Muscle layer of duodenum (tissue), 2 donors: Measurements from ENCODE around the gene PSMD3.
"Not testable (repeated sequence)": the region's sequence is repeated elsewhere in the genome, so short reads cannot be mapped to it uniquely, and the experiment has no call there.

ENCODE experiments used
- H3K27ac ChIP-seq: one replicate; pipeline ENCODE4 v1.7.0; 2013; ENCODE audit warnings: mild to moderate bottlenecking, low read length
- H3K27me3 ChIP-seq: one replicate; pipeline ENCODE4 v1.7.0; 2013; ENCODE audit warnings: low read depth, mild to moderate bottlenecking, control low read depth, low read length
- H3K36me3 ChIP-seq, 2 donors: one replicate each; pipeline ENCODE4 v1.7.0; 2013; ENCODE audit warnings: low read length in 2 of 2, control low read depth in 1 of 2, mild to moderate bottlenecking in 1 of 2; ENCODE audit not compliant: insufficient read depth in 2 of 2, control insufficient read depth in 1 of 2
- H3K4me1 ChIP-seq, 2 donors: one replicate each; pipeline ENCODE4 v1.7.0; 2013; ENCODE audit warnings: low read length in 2 of 2, mild to moderate bottlenecking in 2 of 2, control low read depth in 1 of 2, moderate library complexity in 1 of 2; ENCODE audit not compliant: insufficient read depth in 2 of 2, control insufficient read depth in 1 of 2
- H3K4me3 ChIP-seq, 2 donors: one replicate each; pipeline ENCODE4 v1.7.0; 2013; ENCODE audit warnings: low read length in 2 of 2, low read depth in 1 of 2, mild to moderate bottlenecking in 1 of 2
- H3K9me3 ChIP-seq, 2 donors: one replicate each; pipeline ENCODE4 v1.7.0; 2013; ENCODE audit warnings: low read length in 2 of 2, control low read depth in 1 of 2, mild to moderate bottlenecking in 1 of 2; ENCODE audit not compliant: control insufficient read depth in 1 of 2
- donor health status: healthy.

The PSMD3 gene

DNA sequence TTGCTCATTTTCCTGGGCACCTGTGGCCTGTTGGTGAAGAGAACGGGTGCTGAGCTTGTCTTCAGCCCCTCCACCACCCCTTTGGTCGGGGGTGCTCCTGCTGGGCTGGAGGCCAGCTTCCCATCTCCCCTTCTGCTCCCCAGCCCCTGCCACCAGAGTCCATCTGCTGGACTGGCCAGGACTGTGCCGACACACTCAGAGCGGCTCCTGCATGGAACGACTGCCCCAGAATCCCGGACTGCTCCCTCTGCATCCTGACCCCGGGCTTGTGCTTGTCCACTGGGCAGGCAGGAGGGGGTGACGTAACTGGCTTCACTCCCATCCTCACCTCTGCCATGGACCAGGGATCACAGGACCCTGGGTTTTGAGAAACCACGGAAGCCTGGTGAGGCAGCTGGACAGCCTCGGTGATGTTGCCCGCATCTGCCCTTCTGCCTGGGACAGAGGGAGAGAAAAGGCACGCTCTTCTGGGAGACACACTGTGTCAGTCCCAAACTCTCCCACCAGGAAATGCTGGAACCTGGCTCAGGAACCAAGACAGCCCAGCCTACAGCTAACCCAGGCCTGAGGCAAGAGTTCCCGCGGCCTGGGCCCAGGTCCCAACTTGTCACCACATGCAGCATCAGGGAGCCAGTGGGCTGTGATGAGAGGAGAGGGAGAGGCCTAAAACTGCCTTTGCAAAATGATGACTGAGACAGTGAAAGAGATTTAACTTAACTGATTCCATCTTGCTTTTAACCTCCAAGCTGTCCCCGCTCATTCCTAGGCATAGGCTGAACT lies 33.9 kb upstream of the PSMD3 start:
- H3K36me3 ChIP-seq = no peaks in the 10 kb centered on the region
- no peaks in the 10 kb centered on the region for H3K9me3 ChIP-seq
- H3K4me3 ChIP-seq = no peak overlapping the region
- no peaks in the 10 kb centered on the region for H3K27me3 ChIP-seq
- no peak overlapping the region for H3K27ac ChIP-seq
- no peaks in the 10 kb centered on the region for H3K4me1 ChIP-seq

DNA sequence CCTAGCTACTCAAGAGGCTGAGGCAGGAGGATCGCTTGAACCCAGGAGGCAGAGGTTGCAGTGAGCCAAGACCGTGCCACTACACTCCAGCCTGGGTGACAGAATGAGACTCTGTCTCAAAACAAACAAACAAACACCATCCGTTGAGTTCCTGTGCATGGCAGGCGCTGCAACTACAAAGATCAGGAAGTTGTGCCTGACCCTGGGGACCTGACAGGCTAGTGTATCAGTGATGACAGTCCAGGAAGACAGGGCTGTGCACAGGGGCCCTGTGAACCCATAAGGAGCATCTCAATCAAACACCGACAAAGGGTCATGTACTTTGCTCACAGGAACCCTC lies 32.1 kb upstream of the PSMD3 start:
- not testable (repeated sequence) for H3K27ac ChIP-seq

DNA sequence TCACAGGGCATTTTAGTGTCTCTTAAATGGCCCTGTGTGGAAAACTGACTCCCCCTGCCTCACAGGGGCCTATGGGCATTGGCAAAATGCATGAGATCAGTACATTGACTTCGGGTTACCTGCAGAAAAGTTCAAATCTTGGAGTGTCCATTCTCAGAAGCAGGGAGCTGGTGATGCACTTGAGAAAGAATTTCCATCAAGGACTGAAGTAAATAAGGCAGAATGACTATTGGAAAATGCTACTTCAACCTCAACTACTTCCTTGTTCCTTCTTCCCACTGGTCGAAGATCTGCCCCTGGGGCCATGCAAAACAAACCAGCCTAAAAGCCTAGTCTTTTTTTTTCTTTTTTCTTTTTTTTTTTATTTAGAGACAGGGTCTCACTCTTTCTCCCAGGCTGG lies 31.6 kb upstream of the PSMD3 start:
- Histone ChIP-seq H3K27me3 (no peaks in the 10 kb centered on the region), H3K27ac (no peak overlapping the region), H3K36me3 (no peaks in the 10 kb centered on the region), H3K4me1 (peaks cover 0 to 8% of the 10 kb centered on the region in 2 donors), H3K9me3 (no peaks in the 10 kb centered on the region), H3K4me3 (no peak overlapping the region)

More for the DNA sequence above, 32.1 kb upstream of the PSMD3 start:
- not testable (repeated sequence) for H3K27me3 ChIP-seq, H3K9me3 ChIP-seq, H3K4me3 ChIP-seq, H3K36me3 ChIP-seq, H3K4me1 ChIP-seq

DNA sequence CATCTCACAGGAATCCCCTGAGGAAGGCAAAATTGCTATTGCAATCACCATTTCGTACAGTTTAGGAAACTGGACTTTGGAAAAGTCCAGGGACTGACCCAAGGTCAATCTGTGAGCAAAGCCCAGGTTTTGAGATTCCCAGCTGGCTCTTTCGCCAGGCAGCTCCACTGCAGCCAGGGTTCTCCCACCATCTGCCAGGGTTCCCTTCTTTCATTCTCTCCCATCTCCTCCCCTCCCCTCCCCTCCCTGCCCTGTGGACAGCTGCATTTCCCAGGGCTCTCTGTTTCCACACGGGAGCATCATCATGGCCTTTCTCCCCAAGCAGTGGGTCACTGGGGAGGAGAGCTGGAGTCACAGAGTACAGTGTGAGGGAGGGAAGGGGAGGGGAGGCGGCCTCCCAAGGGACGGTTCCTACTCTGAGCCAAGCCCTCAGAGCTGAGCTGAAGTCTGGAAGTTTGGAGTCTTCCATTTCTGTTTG lies 29.7 kb upstream of the PSMD3 start:
- no peaks in the 10 kb centered on the region for H3K27me3 ChIP-seq
- no peak overlapping the region for H3K27ac ChIP-seq
- no peaks in the 10 kb centered on the region for H3K36me3 ChIP-seq
- no peak overlapping the region for H3K4me3 ChIP-seq
- no peaks in the 10 kb centered on the region for H3K9me3 ChIP-seq
- peaks cover 0 to 8% of the 10 kb centered on the region in 2 donors for H3K4me1 ChIP-seq

DNA sequence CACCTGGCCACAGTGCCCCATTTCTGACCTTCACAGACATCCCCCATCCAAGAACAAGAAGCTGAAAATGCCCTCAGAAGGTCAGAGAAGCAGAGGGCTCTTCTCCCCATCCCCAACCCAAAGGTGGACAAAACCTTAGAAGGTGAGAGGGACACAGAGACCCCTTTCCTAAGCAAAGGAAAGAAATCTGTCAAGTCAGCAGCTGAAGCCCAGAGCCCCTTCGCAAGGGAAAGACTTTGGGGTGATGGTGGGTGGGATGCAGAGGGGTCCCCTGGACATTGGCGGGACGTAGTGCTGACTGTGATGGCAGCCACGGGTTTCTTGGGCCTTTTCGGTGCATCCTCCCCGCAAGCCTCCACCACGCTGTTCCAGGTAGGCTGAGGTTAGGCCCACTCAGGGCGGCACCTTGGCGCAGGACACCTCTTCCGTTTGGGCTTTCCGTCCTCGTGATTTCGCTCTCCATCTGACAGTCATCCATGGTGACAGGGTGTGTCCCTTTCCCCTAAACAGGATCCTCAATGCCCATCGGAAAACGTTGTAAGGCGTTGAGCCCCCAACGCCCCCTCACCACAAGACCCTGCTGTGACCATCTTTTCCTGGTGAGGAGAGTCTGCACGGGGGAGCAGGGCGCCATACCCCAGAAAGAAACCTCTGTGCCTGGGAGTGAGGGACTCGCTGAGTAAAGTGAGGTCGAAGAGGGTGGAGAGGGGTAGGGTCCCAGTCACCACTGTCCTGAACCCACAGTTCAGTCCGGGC lies 28.5 kb upstream of the PSMD3 start:
- H3K4me3 ChIP-seq = peak overlapping the region; percentile 33 to 57
- no peak overlapping the region for H3K27ac ChIP-seq

DNA sequence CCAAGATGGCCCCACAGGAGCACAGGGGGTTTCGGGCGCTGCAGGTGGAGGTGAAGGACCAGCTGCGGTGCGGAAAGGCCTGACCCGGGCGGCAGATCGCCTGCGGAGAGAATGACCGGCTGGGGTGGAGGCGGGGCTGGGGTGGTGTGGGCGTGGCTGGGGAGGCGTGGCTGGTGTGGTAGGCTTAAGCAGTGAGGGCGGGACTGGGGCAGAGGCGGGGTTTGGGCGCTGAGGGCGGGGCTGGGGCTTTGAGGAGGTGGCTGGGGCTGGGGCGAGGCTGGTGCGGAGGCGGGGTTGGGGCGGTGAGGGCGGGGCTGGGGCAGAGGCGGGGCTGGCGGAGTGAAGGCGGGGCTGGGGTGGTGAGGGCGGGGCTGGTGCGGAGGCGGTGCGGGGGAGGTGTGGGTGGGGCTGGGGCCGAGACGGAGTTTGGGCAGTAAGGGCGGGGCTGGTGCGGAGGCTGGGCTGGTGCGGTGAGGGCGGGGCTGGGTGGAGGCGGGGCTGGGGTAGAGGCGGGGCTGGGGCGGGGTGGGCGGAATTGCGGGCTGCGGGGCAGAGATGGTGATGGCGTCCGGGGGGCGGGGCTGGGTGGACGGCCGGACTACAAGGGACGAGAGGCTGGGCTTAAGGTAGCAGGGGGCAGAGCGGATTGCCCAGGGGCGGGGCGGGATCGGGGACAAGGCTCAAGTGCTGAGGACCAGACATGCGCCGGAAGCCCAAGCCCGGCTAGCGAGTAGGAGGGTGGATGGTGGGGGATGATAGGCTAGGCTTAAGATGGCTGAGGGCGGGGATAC lies 27.7 kb upstream of the PSMD3 start:
- Histone ChIP-seq H3K9me3 (no peaks in the 10 kb centered on the region), H3K27ac (no peak overlapping the region), H3K4me3 (peak overlapping the region; percentile 50 to 57), H3K4me1 (peaks cover 0 to 8% of the 10 kb centered on the region in 2 donors), H3K36me3 (no peaks in the 10 kb centered on the region), H3K27me3 (no peaks in the 10 kb centered on the region)

More for the DNA sequence above, 28.5 kb upstream of the PSMD3 start:
- H3K36me3 ChIP-seq = no peaks in the 10 kb centered on the region
- no peaks in the 10 kb centered on the region for H3K27me3 ChIP-seq
- H3K4me1 ChIP-seq = peaks cover 0 to 8% of the 10 kb centered on the region in 2 donors
- H3K9me3 ChIP-seq = no peaks in the 10 kb centered on the region

DNA sequence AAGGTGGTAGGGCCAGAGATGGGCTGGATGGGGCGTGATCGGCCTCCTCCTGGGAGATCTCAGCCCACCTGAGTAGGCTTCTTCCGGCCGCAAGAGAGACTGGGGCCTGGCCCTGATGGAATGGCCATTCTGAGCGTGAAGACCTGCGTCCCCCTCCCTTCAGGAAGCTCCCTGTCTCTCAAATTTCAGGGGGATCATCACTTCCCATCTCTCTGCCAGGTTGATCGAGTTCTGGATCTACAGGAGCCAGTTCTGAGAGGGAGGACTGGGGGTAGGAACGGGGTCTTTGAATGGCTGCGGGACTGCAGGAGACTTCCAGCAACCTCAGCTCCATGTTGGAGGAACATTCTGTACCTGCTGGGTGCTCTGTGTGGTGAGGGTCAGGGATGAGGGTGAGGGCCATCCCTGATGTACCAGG lies 27.1 kb upstream of the PSMD3 start:
- Histone ChIP-seq H3K4me3 (peak overlapping the region; percentile 46 to 50), H3K4me1 (peaks cover 0 to 8% of the 10 kb centered on the region in 2 donors), H3K9me3 (no peaks in the 10 kb centered on the region), H3K36me3 (no peaks in the 10 kb centered on the region), H3K27ac (no peak overlapping the region), H3K27me3 (no peaks in the 10 kb centered on the region)

DNA sequence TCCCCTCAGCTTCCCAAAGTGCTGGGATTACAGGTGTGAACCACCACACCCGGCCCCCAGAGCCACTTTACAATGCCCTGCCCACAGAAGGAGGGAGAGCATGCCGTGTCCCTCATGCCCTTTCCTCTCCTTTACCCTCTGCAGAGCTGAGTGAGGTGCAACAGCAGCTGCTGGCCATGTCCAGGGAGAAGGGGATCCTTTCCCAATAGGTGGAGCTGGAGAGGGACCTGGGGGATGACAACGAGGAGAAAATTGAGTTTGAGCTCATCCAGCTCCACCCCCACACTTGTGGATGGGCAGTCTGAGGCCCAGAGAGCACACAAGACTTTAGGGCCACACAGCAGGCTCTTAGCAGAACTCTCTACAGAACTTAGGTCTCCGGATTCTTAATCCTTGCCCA lies 25.7 kb upstream of the PSMD3 start:
- H3K4me1 ChIP-seq = peaks cover 0 to 8% of the 10 kb centered on the region in 2 donors
- H3K36me3 ChIP-seq = no peaks in the 10 kb centered on the region
- H3K27ac ChIP-seq = no peak overlapping the region

DNA sequence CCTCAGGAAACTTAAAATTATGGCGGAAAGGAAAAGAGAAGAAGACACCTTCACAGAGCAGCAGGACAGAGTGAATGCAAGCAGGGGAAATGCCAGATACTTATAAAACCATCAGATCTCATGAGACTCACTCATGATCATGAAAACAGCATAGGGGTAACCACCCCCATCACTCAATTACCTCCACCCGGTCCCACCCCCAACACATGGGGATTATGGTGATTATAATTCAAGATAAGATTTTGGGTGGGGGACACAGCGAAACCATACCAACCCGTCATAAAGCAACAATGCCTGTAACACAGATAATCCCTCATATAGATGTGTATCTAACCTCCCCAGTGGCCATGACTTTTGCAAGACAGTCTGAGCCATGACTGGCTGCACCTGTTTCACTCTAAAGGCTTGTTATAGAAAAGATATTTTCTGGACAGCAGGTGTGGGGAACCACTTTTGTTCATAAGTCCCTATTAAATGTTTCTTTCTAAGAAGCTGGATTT lies 24.8 kb upstream of the PSMD3 start:
- Histone ChIP-seq H3K4me1 (peaks cover 0 to 8% of the 10 kb centered on the region in 2 donors), H3K36me3 (no peaks in the 10 kb centered on the region), H3K27ac (no peak overlapping the region), H3K27me3 (no peaks in the 10 kb centered on the region), H3K4me3 (no peak overlapping the region), H3K9me3 (no peaks in the 10 kb centered on the region)

More for the DNA sequence above, 25.7 kb upstream of the PSMD3 start:
- no peaks in the 10 kb centered on the region for H3K9me3 ChIP-seq
- no peaks in the 10 kb centered on the region for H3K27me3 ChIP-seq
- no peak overlapping the region for H3K4me3 ChIP-seq

DNA sequence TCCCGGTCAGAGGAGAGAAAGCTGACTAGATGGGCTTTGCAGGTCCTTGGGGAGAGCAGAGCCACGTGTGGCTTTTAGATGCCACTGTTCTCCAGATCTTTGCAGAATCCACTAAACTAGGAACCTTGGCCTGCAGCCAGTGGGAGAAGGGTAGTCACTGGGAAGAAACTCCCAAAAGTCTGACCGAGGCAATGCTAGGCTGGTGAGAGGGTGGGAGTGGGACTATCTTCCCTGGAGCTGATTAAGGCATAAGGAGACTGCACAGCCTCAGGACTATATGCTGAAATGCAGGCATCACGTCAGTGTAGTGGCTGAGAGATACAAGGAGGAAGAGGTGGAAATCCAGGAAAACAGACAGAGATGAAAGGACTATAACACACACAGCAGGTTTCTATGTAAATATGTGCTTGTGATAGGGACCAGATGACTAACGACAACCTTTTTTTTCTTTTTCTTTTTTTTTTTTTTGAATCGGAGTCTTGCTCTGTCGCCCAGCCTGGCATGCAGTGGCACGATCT lies 20.0 kb upstream of the PSMD3 start:
- H3K4me3 ChIP-seq = no peak overlapping the region
- H3K4me1 ChIP-seq = peaks cover 0 to 4% of the 10 kb centered on the region in 2 donors
- no peak overlapping the region for H3K27ac ChIP-seq
- H3K36me3 ChIP-seq = no peaks in the 10 kb centered on the region
- no peaks in the 10 kb centered on the region for H3K9me3 ChIP-seq
- H3K27me3 ChIP-seq = no peaks in the 10 kb centered on the region
